NCI-H524 treated with DMSO at 0.1 percent for 48 hours (cell line): Measurements from ENCODE around the gene CDHR1.
"Not testable (repeated sequence)": the region's sequence is repeated elsewhere in the genome, so short reads cannot be mapped to it uniquely, and the experiment has no call there.

Experiments used
- DNase-seq: peaks from one replicate; lab custom pipeline; 2025; lab: John Stamatoyannopoulos, UW

CDHR1 gene

GRCh38 chr10:84194424-84195043, at the start of gene CDHR1:
TSS of gene CDHR1 (plus strand) at chr10:84194537. CDS start at chr10:84194761, 224 bp downstream.
- DNase-seq = no peak

- DNase-seq = no peak
Measured at GRCh38 chr10:84147347-84147746, 47.0 kb upstream of the CDHR1 start.

- DNase-seq = not testable (repeated sequence)
Measured at GRCh38 chr10:84148006-84148597, 46.2 kb upstream of the CDHR1 start.

GRCh38 chr10:84149854-84150253, 44.5 kb upstream of the CDHR1 start:
- DNase-seq = no peak

- DNase-seq = no peak
Measured at GRCh38 chr10:84152769-84153168, 41.6 kb upstream of the CDHR1 start.

GRCh38 chr10:84155521-84155920, 38.8 kb upstream of the CDHR1 start:
- no peak for DNase-seq

GRCh38 chr10:84156009-84156408, 38.3 kb upstream of the CDHR1 start:
- no peak for DNase-seq

- no peak for DNase-seq
Measured at GRCh38 chr10:84156768-84157167, 37.6 kb upstream of the CDHR1 start.

GRCh38 chr10:84158061-84158460, 36.3 kb upstream of the CDHR1 start:
- no peak for DNase-seq

- no peak for DNase-seq
Measured at GRCh38 chr10:84158550-84158949, 35.8 kb upstream of the CDHR1 start.

GRCh38 chr10:84159076-84159685, 35.2 kb upstream of the CDHR1 start:
- DNase-seq = no peak

GRCh38 chr10:84160663-84161362, 33.5 kb upstream of the CDHR1 start:
- DNase-seq = no peak

- no peak for DNase-seq
Measured at GRCh38 chr10:84163996-84164395, 30.3 kb upstream of the CDHR1 start.

- no peak for DNase-seq
Measured at GRCh38 chr10:84164442-84164841, 29.9 kb upstream of the CDHR1 start.

GRCh38 chr10:84166620-84167288, 27.6 kb upstream of the CDHR1 start:
- no peak for DNase-seq

- not testable (repeated sequence) for DNase-seq
Measured at GRCh38 chr10:84167289-84167653, 27.1 kb upstream of the CDHR1 start.

GRCh38 chr10:84168382-84168781, 26.0 kb upstream of the CDHR1 start:
- not testable (repeated sequence) for DNase-seq

GRCh38 chr10:84171237-84171636, 23.1 kb upstream of the CDHR1 start:
- not testable (repeated sequence) for DNase-seq

GRCh38 chr10:84171700-84172466, 22.5 kb upstream of the CDHR1 start:
- not testable (repeated sequence) for DNase-seq

- DNase-seq = no peak
Measured at GRCh38 chr10:84172467-84173356, 21.6 kb upstream of the CDHR1 start.

GRCh38 chr10:84173501-84173929, 20.8 kb upstream of the CDHR1 start, which contains the start of gene GPR15LG:
TSS of gene GPR15LG (plus strand) at chr10:84173801. CDS start at chr10:84173852, 51 bp downstream.
- no peak for DNase-seq
